Measurements from ENCODE around the gene PIGC. TPM values are rescaled to one million over a fixed set of nuclear protein-coding genes. Genes with fewer than 3 reads are reported as not detected.

PIGC gene
- total and polyA plus RNA-seq, 10 of the 15 experiments (the other 5 are each of a cell fraction or from before 2014, with no cell fraction given), result 11.0 to 37.3 (median 19.6) TPM

DNA sequence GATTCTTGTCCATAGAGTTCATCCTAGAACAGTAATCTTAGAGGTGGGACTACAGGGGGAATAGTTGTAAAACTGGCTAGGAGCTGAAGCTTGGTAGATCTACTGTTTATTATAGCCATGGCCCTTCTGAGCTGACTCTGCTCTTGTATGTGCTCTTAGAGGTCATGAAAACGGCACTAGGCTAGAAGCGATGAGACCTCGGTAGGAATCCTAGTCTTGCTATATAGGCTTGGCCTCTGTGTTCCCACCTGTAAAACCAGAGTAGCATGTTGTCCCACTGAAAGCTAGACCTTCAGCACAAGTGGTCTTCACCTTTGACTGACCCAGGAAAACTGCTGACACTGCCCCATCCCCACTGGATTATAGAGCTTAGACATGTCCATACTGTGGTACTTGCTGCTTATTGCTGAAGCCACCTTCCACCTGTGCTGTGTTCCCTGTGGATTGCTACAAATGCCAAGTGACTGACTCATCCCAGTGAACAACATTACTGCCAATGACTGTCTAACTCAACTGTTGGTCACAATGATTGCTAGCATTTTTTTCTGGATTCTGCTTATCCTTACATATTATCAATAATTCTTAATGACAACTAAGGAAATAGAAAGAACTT lies 23.0 kb upstream of the PIGC start:
- ChIA-PET CTCF (interaction anchor here (1.0 to 2.1 kb wide), 2 partner anchors 16 to 253 kb away, joined by 4 to 6 read pairs; no protein-coding TSS in a partner anchor), SMC1A (ENCODE audit: uncharacterized antibody, unreplicated experiment) (no interaction called here), POLR2A (no interaction called here), RAD21 (ENCODE audit: unreplicated experiment) (no interaction called here)
- WGBS (ENCODE audit: insufficient coverage, insufficient replicate concordance, low lambda C conversion rate, missing lambda C conversion rate), result 67% methylated on average over 3 of the region's 3 CpGs
- DNase-seq (ENCODE audit: low read depth, low spot score) (no peak), FAIRE-seq (no peak), ATAC-seq (no peak)
- H3K4me1 ChIP-seq (ENCODE audit: control insufficient read depth, insufficient read depth, low read length), result no peaks in the 10 kb centered on the region
- no peak for TF ChIP-seq DPF2 (IDR thresholded peaks at IDR 0.05)
- no peak overlapping the region for H2AFZ ChIP-seq (ENCODE audit: control insufficient read depth, low read depth, low read length)
- H3K9me3 ChIP-seq (replicated peaks; ENCODE audit: control insufficient read depth, insufficient read depth, low read length), result no peaks in the 10 kb centered on the region
- no peaks in the 10 kb centered on the region; a peak in 2 of 4 replicates for H3K27me3 ChIP-seq (replicated peaks in 1 of 2; ENCODE audit: control insufficient read depth in 2 of 2, insufficient read depth in 2 of 2, low read length in 1 of 2)
- H3K4me3 ChIP-seq, result no peak overlapping the region
- intact Hi-C loops (cut with micrococcal nuclease; ENCODE audit: unreplicated experiment), result no loop called here
- H3K27ac ChIP-seq (ENCODE audit: control insufficient read depth, insufficient read depth), result no peak overlapping the region
- H3K79me2 ChIP-seq (ENCODE audit: control insufficient read depth, insufficient read depth, low read length), result no peaks in the 10 kb centered on the region
- BruUV-seq (replicated peaks), result no TSS peak
- no peaks in the 10 kb centered on the region for H4K20me1 ChIP-seq (ENCODE audit: control insufficient read depth, insufficient read depth)
- no peaks in the 10 kb centered on the region for H3K36me3 ChIP-seq (ENCODE audit: control insufficient read depth in 2 of 2, insufficient read depth in 2 of 2, low read length in 1 of 2)
- H3K9ac ChIP-seq (ENCODE audit: control insufficient read depth, insufficient read depth, low read length), result no peak overlapping the region
- no peak overlapping the region for H3K4me2 ChIP-seq (ENCODE audit: control insufficient read depth, insufficient read depth)
- in situ Hi-C loops (cut with MboI), result no loop called here

DNA sequence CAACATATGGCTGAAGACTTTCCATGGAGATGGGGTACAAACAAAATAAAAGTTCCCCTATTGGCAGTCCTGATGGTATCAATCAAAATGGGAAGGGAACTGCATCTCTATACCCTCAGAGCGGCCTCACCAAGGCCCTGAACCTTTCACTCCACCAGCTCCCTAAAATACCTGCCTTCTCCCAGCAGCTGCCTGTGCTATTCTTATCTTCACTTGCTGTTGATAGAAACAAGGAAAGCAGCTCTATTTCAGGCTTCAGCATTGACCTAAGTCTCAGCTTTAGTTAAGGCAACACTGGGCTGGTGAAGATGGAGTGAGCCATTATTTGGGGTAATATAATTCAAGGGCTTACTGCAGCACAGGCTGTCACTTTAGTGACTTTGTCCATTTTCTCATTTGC lies 21.7 kb upstream of the PIGC start:
- Histone ChIP-seq H3K27ac (ENCODE audit: control insufficient read depth, insufficient read depth) (no peak overlapping the region), H3K4me2 (ENCODE audit: control insufficient read depth, insufficient read depth) (no peak overlapping the region), H4K20me1 (ENCODE audit: control insufficient read depth, insufficient read depth) (no peaks in the 10 kb centered on the region), H3K4me3 (no peak overlapping the region), H2AFZ (ENCODE audit: control insufficient read depth, low read depth, low read length) (no peak overlapping the region), H3K27me3 (replicated peaks in 1 of 2; ENCODE audit: control insufficient read depth in 2 of 2, insufficient read depth in 2 of 2, low read length in 1 of 2) (no peaks in the 10 kb centered on the region; a peak in 2 of 4 replicates), H3K36me3 (ENCODE audit: control insufficient read depth in 2 of 2, insufficient read depth in 2 of 2, low read length in 1 of 2) (no peaks in the 10 kb centered on the region), H3K9ac (ENCODE audit: control insufficient read depth, insufficient read depth, low read length) (no peak overlapping the region), H3K79me2 (ENCODE audit: control insufficient read depth, insufficient read depth, low read length) (no peaks in the 10 kb centered on the region), H3K4me1 (ENCODE audit: control insufficient read depth, insufficient read depth, low read length) (no peaks in the 10 kb centered on the region), H3K9me3 (replicated peaks; ENCODE audit: control insufficient read depth, insufficient read depth, low read length) (no peaks in the 10 kb centered on the region)
- DNase-seq (ENCODE audit: low read depth, low spot score), result no peak
- RAD21 ChIA-PET (ENCODE audit: unreplicated experiment), result no interaction called here
- WGBS (ENCODE audit: insufficient coverage, insufficient replicate concordance, low lambda C conversion rate, missing lambda C conversion rate), result 0% methylated on average over 1 of the region's 1 CpG
- POLR2A ChIA-PET, result no interaction called here
- CTCF ChIA-PET, result no interaction called here
- no peak for FAIRE-seq
- SMC1A ChIA-PET (ENCODE audit: uncharacterized antibody, unreplicated experiment), result no interaction called here
- no TSS peak for BruUV-seq (replicated peaks)
- no peak for ATAC-seq
- intact Hi-C loops (cut with micrococcal nuclease; ENCODE audit: unreplicated experiment) (no loop called here), in situ Hi-C loops (cut with MboI) (no loop called here)
- TF ChIP-seq PAX8 (IDR thresholded peaks at IDR 0.05), result no peak
- no peak for TF ChIP-seq WRNIP1 (IDR thresholded peaks at IDR 0.05; ENCODE audit: borderline replicate concordance, low read depth, low read length)
- no peak for TF ChIP-seq SUZ12 (IDR thresholded peaks at IDR 0.05; ENCODE audit: unreplicated experiment)
- no peak for TF ChIP-seq FOXM1 (IDR thresholded peaks at IDR 0.05; ENCODE audit: low read depth, low read length)
- TF ChIP-seq SMC3 (IDR thresholded peaks at IDR 0.05; ENCODE audit: borderline replicate concordance, low read length), result no peak
- no peak for TF ChIP-seq CHD2 (IDR thresholded peaks at IDR 0.05; ENCODE audit: borderline replicate concordance, low read depth, low read length)
- TF ChIP-seq TBL1XR1 (IDR thresholded peaks at IDR 0.05; ENCODE audit: low read depth, low read length), result no peak
- TF ChIP-seq, protein P1, sequence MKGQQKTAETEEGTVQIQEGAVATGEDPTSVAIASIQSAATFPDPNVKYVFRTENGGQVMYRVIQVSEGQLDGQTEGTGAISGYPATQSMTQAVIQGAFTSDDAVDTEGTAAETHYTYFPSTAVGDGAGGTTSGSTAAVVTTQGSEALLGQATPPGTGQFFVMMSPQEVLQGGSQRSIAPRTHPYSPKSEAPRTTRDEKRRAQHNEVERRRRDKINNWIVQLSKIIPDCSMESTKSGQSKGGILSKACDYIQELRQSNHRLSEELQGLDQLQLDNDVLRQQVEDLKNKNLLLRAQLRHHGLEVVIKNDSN (IDR thresholded peaks at IDR 0.05; ENCODE audit: borderline replicate concordance, extremely low read length, insufficient read depth, low read depth, low read length), result no peak
- TF ChIP-seq NR2F1 (conservative IDR thresholded peaks at IDR 0.05), result no peak
- no peak for TF ChIP-seq RCOR1 (conservative IDR thresholded peaks at IDR 0.05; ENCODE audit: low read depth, low read length)
- TF ChIP-seq EP300 (IDR thresholded peaks at IDR 0.05; ENCODE audit: borderline replicate concordance in 1 of 2, control insufficient read depth in 1 of 2, low read depth in 2 of 2, low read length in 2 of 2), result no peak
- TF ChIP-seq RFX5 (IDR thresholded peaks at IDR 0.05; ENCODE audit: low read depth, low read length), result no peak
- TF ChIP-seq, protein P2, sequence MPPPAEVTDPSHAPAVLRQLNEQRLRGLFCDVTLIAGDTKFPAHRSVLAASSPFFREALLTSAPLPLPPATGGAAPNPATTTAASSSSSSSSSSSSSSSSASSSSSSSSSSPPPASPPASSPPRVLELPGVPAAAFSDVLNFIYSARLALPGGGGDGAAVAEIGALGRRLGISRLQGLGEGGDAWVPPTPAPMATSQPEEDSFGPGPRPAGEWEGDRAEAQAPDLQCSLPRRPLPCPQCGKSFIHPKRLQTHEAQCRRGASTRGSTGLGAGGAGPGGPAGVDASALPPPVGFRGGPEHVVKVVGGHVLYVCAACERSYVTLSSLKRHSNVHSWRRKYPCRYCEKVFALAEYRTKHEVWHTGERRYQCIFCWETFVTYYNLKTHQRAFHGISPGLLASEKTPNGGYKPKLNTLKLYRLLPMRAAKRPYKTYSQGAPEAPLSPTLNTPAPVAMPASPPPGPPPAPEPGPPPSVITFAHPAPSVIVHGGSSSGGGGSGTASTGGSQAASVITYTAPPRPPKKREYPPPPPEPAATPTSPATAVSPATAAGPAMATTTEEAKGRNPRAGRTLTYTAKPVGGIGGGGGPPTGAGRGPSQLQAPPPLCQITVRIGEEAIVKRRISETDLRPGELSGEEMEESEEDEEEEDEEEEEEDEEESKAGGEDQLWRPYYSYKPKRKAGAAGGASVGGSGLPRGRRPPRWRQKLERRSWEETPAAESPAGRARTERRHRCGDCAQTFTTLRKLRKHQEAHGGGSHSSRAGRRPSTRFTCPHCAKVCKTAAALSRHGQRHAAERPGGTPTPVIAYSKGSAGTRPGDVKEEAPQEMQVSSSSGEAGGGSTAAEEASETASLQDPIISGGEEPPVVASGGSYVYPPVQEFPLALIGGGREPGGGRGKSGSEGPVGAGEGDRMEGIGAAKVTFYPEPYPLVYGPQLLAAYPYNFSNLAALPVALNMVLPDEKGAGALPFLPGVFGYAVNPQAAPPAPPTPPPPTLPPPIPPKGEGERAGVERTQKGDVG (CRISPR knock-in tag; IDR thresholded peaks at IDR 0.05), result no peak
- TF ChIP-seq ZSCAN29 (IDR thresholded peaks at IDR 0.05), result no peak

Measured in GM12878 (cell line).